Epithelial cell of proximal tubule (primary cell): ENCODE data around the gene ARHGAP9. TPM values are rescaled to one million over a fixed set of nuclear protein-coding genes. Genes with fewer than 3 reads are reported as not detected.

Source experiments
- DNase-seq: peaks from one replicate; pipeline ENCODE4 v3.0.0-alpha.2; 2011; ENCODE audit warnings: low read depth
- H3K4me3 ChIP-seq: 2 replicates; pipeline ENCODE4 v1.5.1; 2011; ENCODE audit warnings: low read depth, mild to moderate bottlenecking, low read length
- CTCF ChIP-seq: conservative IDR thresholded peaks from 2 replicates; pipeline ENCODE4 v1.5.1; 2012; ENCODE audit warnings: low read depth, mild to moderate bottlenecking, low read length
- total RNA-seq: library from RNA; depleted of rRNA; stranded (reverse); fragments of >200 nt; gene quantifications from 2 replicates; pipeline ENCODE4 v1.2.3, GENCODE V29; 2015

The ARHGAP9 gene
- total RNA-seq, 1 donor from 2014 or later, result 0.29 TPM

- H3K4me3 ChIP-seq, result no peak overlapping the region
- TF ChIP-seq CTCF, result no peak
- DNase-seq, result no peak
Measured at GRCh38 chr12:57474430-57474829, 5.2 kb downstream of the ARHGAP9 start.

GRCh38 chr12:57473886-57474285 lies 5.8 kb downstream of the ARHGAP9 start:
- no peak for TF ChIP-seq CTCF
- no peak overlapping the region for H3K4me3 ChIP-seq
- no peak for DNase-seq

GRCh38 chr12:57473392-57473791 lies 6.3 kb downstream of the ARHGAP9 start:
- no peak overlapping the region for H3K4me3 ChIP-seq
- TF ChIP-seq CTCF, result no peak
- DNase-seq, result no peak

- no peak overlapping the region for H3K4me3 ChIP-seq
- no peak for TF ChIP-seq CTCF
- no peak for DNase-seq
Measured at GRCh38 chr12:57472391-57472790, 7.3 kb downstream of the ARHGAP9 start.

GRCh38 chr12:57471661-57472060 lies 8.0 kb downstream of the ARHGAP9 start:
- no peak overlapping the region for H3K4me3 ChIP-seq
- no peak for TF ChIP-seq CTCF
- DNase-seq, result no peak

GRCh38 chr12:57470970-57471656 lies 8.6 kb downstream of the ARHGAP9 start:
- no peak for TF ChIP-seq CTCF
- H3K4me3 ChIP-seq, result no peak overlapping the region
- no peak for DNase-seq

GRCh38 chr12:57470286-57470969 lies 9.2 kb downstream of the ARHGAP9 start:
- TF ChIP-seq CTCF, result no peak
- DNase-seq, result no peak
- no peak overlapping the region for H3K4me3 ChIP-seq
